GM12878 (cell line): Measurements from ENCODE around the gene FGR.

Experiments used
- BHLHE40 ChIP-seq, 2 experiments: fragments of 450-650 bp in 1 of 2; IDR thresholded peaks; 2 replicates each; pipeline ENCODE4 v1.6.1; 2011 to 2017; ENCODE audit warnings: low read depth in 2 of 2, borderline replicate concordance in 1 of 2, improper control_type of control experiment in 1 of 2, low read length in 1 of 2, mild to moderate bottlenecking in 1 of 2
- CBFB ChIP-seq: IDR thresholded peaks from 2 replicates; pipeline ENCODE4 v1.6.1; 2016; ENCODE audit warnings: antibody characterized with exemption, low read depth
- CEBPB ChIP-seq, 2 experiments: fragments of 150-350 bp in 1 of 2; IDR thresholded peaks; 2 replicates each; pipeline ENCODE4 v1.6.1; 2012 to 2014; ENCODE audit warnings: low read depth in 2 of 2, low read length in 2 of 2, borderline replicate concordance in 1 of 2, inconsistent platforms in 1 of 2
- ESRRA ChIP-seq: IDR thresholded peaks from 2 replicates; pipeline ENCODE4 v1.6.1; 2012; ENCODE audit warnings: mild to moderate bottlenecking, low read length, improper control_type of control experiment
- FOS ChIP-seq: IDR thresholded peaks from 3 replicates; pipeline ENCODE4 v1.6.1; 2011; ENCODE audit warnings: borderline replicate concordance; ENCODE audit not compliant: insufficient read length; ENCODE audit errors: extremely low read depth
- HCFC1 ChIP-seq: fragments of 150-350 bp; IDR thresholded peaks from 2 replicates; pipeline ENCODE4 v1.6.1; 2014; ENCODE audit warnings: low read length
- HDAC2 ChIP-seq: fragments of 200-600 bp; sonication (generic); IDR thresholded peaks from 2 replicates; pipeline ENCODE4 v1.6.1; 2017
- MEF2A ChIP-seq: IDR thresholded peaks from 2 replicates; pipeline ENCODE4 v1.6.1; 2011; ENCODE audit warnings: low read depth, mild to moderate bottlenecking, low read length, moderate library complexity; ENCODE audit not compliant: insufficient read depth
- MYC ChIP-seq: IDR thresholded peaks from 2 replicates; pipeline ENCODE4 v1.6.1; 2011; ENCODE audit warnings: mild to moderate bottlenecking, low read length, moderate library complexity, inconsistent platforms; ENCODE audit not compliant: insufficient read depth, insufficient replicate concordance, insufficient read length, severe bottlenecking
- RCOR1 ChIP-seq: conservative IDR thresholded peaks from 2 replicates; pipeline ENCODE4 v1.6.1; 2012; ENCODE audit warnings: low read depth, low read length, improper control_type of control experiment
- SP1 ChIP-seq: IDR thresholded peaks from one replicate; pipeline ENCODE4 v1.6.1; 2011; ENCODE audit warnings: low read depth, low read length
- TF ChIP-seq, protein P1 (sequence below): IDR thresholded peaks from 2 replicates; pipeline ENCODE4 v1.6.1; 2012; ENCODE audit warnings: low read depth, low read length, improper control_type of control experiment
- TF ChIP-seq, protein P2 (sequence below), 3 experiments: IDR thresholded peaks in 2 of 3; conservative IDR thresholded peaks in 1 of 3; 2 replicates each; pipeline ENCODE4 v1.5.1; 2011; ENCODE audit warnings: low read depth in 3 of 3, low read length in 3 of 3, mild to moderate bottlenecking in 3 of 3, control low read depth in 2 of 3, moderate library complexity in 2 of 3, inconsistent platforms in 1 of 3, mixed read lengths in 1 of 3; ENCODE audit not compliant: control insufficient read depth in 2 of 3, insufficient read depth in 1 of 3; ENCODE audit errors: extremely low read depth in 1 of 3

DNA sequence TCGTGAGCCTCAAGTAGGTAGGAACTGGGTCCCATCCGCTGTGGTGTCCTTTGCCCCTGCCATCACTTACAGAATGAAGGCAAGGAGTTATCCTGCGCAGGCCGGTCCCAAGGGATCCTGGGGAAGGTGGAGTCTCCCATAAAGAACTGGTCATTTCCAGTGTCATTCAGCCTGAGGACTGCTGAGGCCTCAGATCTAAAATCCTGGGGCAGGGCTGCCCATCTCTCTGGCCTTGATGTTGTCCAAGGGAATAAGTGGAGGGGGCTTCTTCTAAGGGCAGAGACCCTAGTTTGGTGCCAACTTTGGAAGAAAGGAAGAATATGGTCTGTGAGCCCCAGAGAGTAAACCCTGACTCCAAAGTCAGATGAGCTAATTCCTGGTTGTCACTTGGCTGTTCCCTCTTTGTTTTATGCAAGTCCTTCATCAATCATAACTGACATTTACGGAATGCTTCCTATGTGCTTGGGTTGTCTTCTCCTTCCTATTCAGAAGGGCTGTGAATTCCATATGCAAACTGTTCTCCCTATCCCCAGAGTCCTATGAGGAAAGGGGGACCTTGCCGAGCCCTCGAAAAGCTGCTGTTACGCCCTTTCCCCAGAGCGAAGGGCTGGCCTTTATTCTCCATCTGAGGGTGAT, 30.1 kb upstream of the FGR start:
- TF ChIP-seq, protein P1, sequence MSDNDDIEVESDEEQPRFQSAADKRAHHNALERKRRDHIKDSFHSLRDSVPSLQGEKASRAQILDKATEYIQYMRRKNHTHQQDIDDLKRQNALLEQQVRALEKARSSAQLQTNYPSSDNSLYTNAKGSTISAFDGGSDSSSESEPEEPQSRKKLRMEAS: no peak
- no peak for TF ChIP-seq HCFC1
- TF ChIP-seq ESRRA: no peak
- no peak for TF ChIP-seq FOS
- TF ChIP-seq BHLHE40 (IDR thresholded peaks at IDR 0.05; ENCODE audit: borderline replicate concordance in 1 of 2, low read depth in 2 of 2, low read length in 1 of 2): no peak
- TF ChIP-seq, protein P2, sequence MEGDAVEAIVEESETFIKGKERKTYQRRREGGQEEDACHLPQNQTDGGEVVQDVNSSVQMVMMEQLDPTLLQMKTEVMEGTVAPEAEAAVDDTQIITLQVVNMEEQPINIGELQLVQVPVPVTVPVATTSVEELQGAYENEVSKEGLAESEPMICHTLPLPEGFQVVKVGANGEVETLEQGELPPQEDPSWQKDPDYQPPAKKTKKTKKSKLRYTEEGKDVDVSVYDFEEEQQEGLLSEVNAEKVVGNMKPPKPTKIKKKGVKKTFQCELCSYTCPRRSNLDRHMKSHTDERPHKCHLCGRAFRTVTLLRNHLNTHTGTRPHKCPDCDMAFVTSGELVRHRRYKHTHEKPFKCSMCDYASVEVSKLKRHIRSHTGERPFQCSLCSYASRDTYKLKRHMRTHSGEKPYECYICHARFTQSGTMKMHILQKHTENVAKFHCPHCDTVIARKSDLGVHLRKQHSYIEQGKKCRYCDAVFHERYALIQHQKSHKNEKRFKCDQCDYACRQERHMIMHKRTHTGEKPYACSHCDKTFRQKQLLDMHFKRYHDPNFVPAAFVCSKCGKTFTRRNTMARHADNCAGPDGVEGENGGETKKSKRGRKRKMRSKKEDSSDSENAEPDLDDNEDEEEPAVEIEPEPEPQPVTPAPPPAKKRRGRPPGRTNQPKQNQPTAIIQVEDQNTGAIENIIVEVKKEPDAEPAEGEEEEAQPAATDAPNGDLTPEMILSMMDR (IDR thresholded peaks at IDR 0.05 in 2 of 3, conservative IDR thresholded peaks at IDR 0.05 in 1 of 3; ENCODE audit: control insufficient read depth in 2 of 3, extremely low read depth in 1 of 3, insufficient read depth in 1 of 3, low read depth in 3 of 3, low read length in 3 of 3): no peak
- TF ChIP-seq HDAC2: no peak
- no peak for TF ChIP-seq CBFB
- TF ChIP-seq MYC: no peak
- TF ChIP-seq MEF2A: no peak
- no peak for TF ChIP-seq CEBPB (IDR thresholded peaks at IDR 0.05; ENCODE audit: borderline replicate concordance in 1 of 2, low read depth in 2 of 2, low read length in 2 of 2)
- no peak for TF ChIP-seq SP1
- TF ChIP-seq RCOR1: no peak
